CD14-positive monocyte (primary cell): ENCODE data around the gene SNX4. TPM values are rescaled to one million over a fixed set of nuclear protein-coding genes. Genes with fewer than 3 reads are reported as not detected.

ENCODE experiments used
- DNase-seq, 3 donors: peaks; one replicate each; pipeline ENCODE4 v3.0.0-alpha.2; 2011 to 2022
- H2AFZ ChIP-seq: 2 replicates; pipeline ENCODE4 v1.6.0; 2012; ENCODE audit warnings: mild to moderate bottlenecking, low read depth, low read length, inconsistent platforms; ENCODE audit not compliant: insufficient read depth, poor library complexity, severe bottlenecking
- H3K27ac ChIP-seq, 2 donors: 1 replicate in 1 of 2; 2 replicates in 1 of 2; pipeline ENCODE4 v1.5.1; 2012 to 2013; ENCODE audit warnings: low read length in 2 of 2, control low read depth in 1 of 2, inconsistent platforms in 1 of 2, low read depth in 1 of 2, mild to moderate bottlenecking in 1 of 2
- H3K27me3 ChIP-seq, 2 donors: one replicate each; pipeline versions ENCODE4 v1.6.0 to v1.6.1; 2011 to 2013; ENCODE audit warnings: low read length in 2 of 2; ENCODE audit not compliant: control insufficient read depth in 2 of 2, insufficient read depth in 2 of 2
- H3K36me3 ChIP-seq, 2 donors: replicated peaks in 1 of 2; 1 replicate in 1 of 2; 2 replicates in 1 of 2; pipeline versions ENCODE4 v1.5.1 to v1.6.1; 2012 to 2013; ENCODE audit warnings: low read length in 2 of 2, control low read depth in 1 of 2, inconsistent platforms in 1 of 2, mild to moderate bottlenecking in 1 of 2; ENCODE audit not compliant: insufficient read depth in 2 of 2, control insufficient read depth in 1 of 2
- H3K4me1 ChIP-seq, 2 donors: 1 replicate in 1 of 2; 2 replicates in 1 of 2; pipeline versions ENCODE4 v1.5.1 to v1.6.1; 2012 to 2013; ENCODE audit warnings: low read length in 2 of 2, control low read depth in 1 of 2, inconsistent platforms in 1 of 2, mild to moderate bottlenecking in 1 of 2, moderate library complexity in 1 of 2; ENCODE audit not compliant: insufficient read depth in 2 of 2, control insufficient read depth in 1 of 2
- H3K4me2 ChIP-seq: replicated peaks from 2 replicates; pipeline ENCODE3; 2012; ENCODE audit warnings: low read length, moderate library complexity, mild to moderate bottlenecking; ENCODE audit not compliant: poor library complexity, severe bottlenecking; ENCODE audit errors: extremely low read depth
- H3K4me3 ChIP-seq, 3 experiments: fragments of 200-600 bp in 1 of 3; sonication (generic) in 1 of 3; replicated peaks in 1 of 3; 1 replicate in 2 of 3; 2 replicates in 1 of 3; pipeline ENCODE4 v1.5.1; 2011 to 2013; ENCODE audit warnings: low read length in 3 of 3, mild to moderate bottlenecking in 3 of 3, control low read depth in 2 of 3, low read depth in 2 of 3, inconsistent platforms in 1 of 3, moderate library complexity in 1 of 3
- H3K79me2 ChIP-seq: 2 replicates; pipeline ENCODE4 v1.6.0; 2012; ENCODE audit warnings: mild to moderate bottlenecking, control low read depth, inconsistent platforms, low read length, moderate library complexity; ENCODE audit not compliant: insufficient read depth
- H3K9ac ChIP-seq: 2 replicates; pipeline ENCODE4 v1.6.0; 2017; ENCODE audit warnings: low read length, mild to moderate bottlenecking; ENCODE audit not compliant: insufficient read depth, poor library complexity, severe bottlenecking
- H3K9me3 ChIP-seq, 2 donors: replicated peaks in 1 of 2; 1 replicate in 1 of 2; 2 replicates in 1 of 2; pipeline versions ENCODE4 v1.5.1 to v1.6.1; 2012 to 2013; ENCODE audit warnings: low read length in 2 of 2, control low read depth in 1 of 2; ENCODE audit not compliant: control insufficient read depth in 1 of 2, insufficient read depth in 1 of 2
- H4K20me1 ChIP-seq: 2 replicates; pipeline ENCODE4 v1.6.0; 2012; ENCODE audit warnings: mild to moderate bottlenecking, low read length, control low read depth, moderate library complexity; ENCODE audit not compliant: insufficient read depth
- H3K27ac Mint-ChIP-seq, 7 donors: one replicate each; pipeline ENCODE4 v1.8.0; 2020; ENCODE audit warnings: mild to moderate bottlenecking in 7 of 7, mixed read lengths in 7 of 7, moderate library complexity in 6 of 7, inconsistent platforms in 2 of 7
- H3K27me3 Mint-ChIP-seq, 3 donors: one replicate each; pipeline ENCODE4 v1.8.0; 2021 to 2022; ENCODE audit warnings: low read depth in 3 of 3, mild to moderate bottlenecking in 3 of 3, mixed read lengths in 3 of 3, moderate library complexity in 3 of 3, inconsistent platforms in 1 of 3
- H3K36me3 Mint-ChIP-seq, 2 donors: one replicate each; pipeline ENCODE4 v1.8.0; 2020; ENCODE audit warnings: mixed read lengths in 2 of 2, inconsistent platforms in 1 of 2, mild to moderate bottlenecking in 1 of 2
- H3K4me1 Mint-ChIP-seq: one replicate; pipeline ENCODE4 v1.8.0; 2020; ENCODE audit warnings: mild to moderate bottlenecking, mixed read lengths
- H3K4me3 Mint-ChIP-seq, 2 donors: one replicate each; pipeline ENCODE4 v1.8.0; 2020; ENCODE audit warnings: mild to moderate bottlenecking in 2 of 2, mixed read lengths in 2 of 2, moderate library complexity in 1 of 2
- H3K9me3 Mint-ChIP-seq, 7 donors: one replicate each; pipeline ENCODE4 v1.8.0; 2020 to 2022; ENCODE audit warnings: mixed read lengths in 7 of 7, mild to moderate bottlenecking in 6 of 7, moderate library complexity in 6 of 7, inconsistent platforms in 2 of 7
- WGBS: methylation state at CpG from one replicate; pipeline ENCODE4 v1.1.5; 2013; ENCODE audit warnings: missing lambda C conversion rate; ENCODE audit not compliant: insufficient coverage; 5-methylcytosine and 5-hydroxymethylcytosine counted together
- intact Hi-C, 2 donors: fragments of 100-400 bp; cut with micrococcal nuclease; formaldehyde crosslinking; loops; one replicate each; pipeline versions ENCODE4 v1.15.0 to v1.15.1; 2023
- polyA plus RNA-seq, 3 donors: library from polyadenylated mRNA; depleted of rRNA in 1 of 3; unstranded in 2 of 3; stranded (reverse) in 1 of 3; fragments of 300-500 nt in 2 of 3; fragments of >200 nt in 1 of 3; fragmentation: Illumina TruSeq in 2 of 3; gene quantifications; 1 replicate in 2 of 3; 2 replicates in 1 of 3; pipeline ENCODE4 v1.2.3, GENCODE V29; 2012 to 2021
- TF ChIP-seq, protein P1 (sequence below): fragments of 200-600 bp; IDR thresholded peaks from one replicate; pipeline ENCODE4 v1.8.0; 2022; ENCODE audit warnings: antibody characterized with exemption, mild to moderate bottlenecking

Gene SNX4
- polyA plus RNA-seq, 3 donors: 6.8 to 51.5 (median 40.8) TPM

DNA sequence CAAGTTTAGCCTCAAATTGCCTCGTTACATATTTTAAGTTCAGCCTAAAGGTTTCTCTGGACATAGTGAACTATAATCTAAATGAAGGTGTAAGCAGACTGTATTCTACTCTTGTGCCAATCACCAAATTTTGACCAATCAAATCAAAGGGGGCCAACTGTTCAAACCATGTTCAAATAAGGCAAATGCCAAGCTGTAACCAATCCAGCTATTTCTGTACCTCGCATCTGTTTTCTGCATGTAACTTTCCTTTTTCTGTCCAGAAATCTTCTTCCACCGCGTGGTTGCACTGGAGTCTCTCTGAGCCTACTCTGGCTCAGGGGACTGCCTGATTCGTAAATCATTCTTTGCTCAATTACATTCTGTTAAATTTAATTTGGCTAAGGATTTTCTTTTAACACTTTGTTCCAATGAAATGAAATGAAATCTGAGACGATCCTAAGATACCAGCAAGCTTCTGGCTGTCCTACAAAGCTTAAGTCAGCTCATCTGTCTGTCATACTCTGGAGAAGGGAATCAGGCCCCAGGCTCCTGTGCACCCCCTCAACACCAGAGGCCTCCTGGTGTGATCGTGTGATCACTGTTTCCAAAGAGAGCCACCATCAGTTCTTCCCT is 91.7 kb downstream of the SNX4 start:
- Mint-ChIP-seq H3K27ac (no peak overlapping the region), H3K9me3 (peaks cover 0 to 8% (median 5%) of the 10 kb centered on the region in 7 donors), H3K4me1 (no peaks in the 10 kb centered on the region), H3K27me3 (peaks cover 0 to 2% (median 0%) of the 10 kb centered on the region in 3 donors), H3K4me3 (no peak overlapping the region), H3K36me3 (no peaks in the 10 kb centered on the region)
- Histone ChIP-seq H4K20me1 (no peaks in the 10 kb centered on the region), H3K4me2 (no peak overlapping the region), H3K4me3 (no peak overlapping the region), H3K4me1 (no peaks in the 10 kb centered on the region), H3K9ac (no peak overlapping the region), H3K36me3 (no peaks in the 10 kb centered on the region), H3K9me3 (no peaks in the 10 kb centered on the region), H2AFZ (no peak overlapping the region), H3K27ac (no peak overlapping the region), H3K79me2 (no peaks in the 10 kb centered on the region), H3K27me3 (no peaks in the 10 kb centered on the region)
- TF ChIP-seq, protein P1, sequence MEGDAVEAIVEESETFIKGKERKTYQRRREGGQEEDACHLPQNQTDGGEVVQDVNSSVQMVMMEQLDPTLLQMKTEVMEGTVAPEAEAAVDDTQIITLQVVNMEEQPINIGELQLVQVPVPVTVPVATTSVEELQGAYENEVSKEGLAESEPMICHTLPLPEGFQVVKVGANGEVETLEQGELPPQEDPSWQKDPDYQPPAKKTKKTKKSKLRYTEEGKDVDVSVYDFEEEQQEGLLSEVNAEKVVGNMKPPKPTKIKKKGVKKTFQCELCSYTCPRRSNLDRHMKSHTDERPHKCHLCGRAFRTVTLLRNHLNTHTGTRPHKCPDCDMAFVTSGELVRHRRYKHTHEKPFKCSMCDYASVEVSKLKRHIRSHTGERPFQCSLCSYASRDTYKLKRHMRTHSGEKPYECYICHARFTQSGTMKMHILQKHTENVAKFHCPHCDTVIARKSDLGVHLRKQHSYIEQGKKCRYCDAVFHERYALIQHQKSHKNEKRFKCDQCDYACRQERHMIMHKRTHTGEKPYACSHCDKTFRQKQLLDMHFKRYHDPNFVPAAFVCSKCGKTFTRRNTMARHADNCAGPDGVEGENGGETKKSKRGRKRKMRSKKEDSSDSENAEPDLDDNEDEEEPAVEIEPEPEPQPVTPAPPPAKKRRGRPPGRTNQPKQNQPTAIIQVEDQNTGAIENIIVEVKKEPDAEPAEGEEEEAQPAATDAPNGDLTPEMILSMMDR: no peak
- no peak for DNase-seq
- intact Hi-C loops: no loop called here
- WGBS: 92% methylated on average over 2 of the region's 7 CpGs

DNA sequence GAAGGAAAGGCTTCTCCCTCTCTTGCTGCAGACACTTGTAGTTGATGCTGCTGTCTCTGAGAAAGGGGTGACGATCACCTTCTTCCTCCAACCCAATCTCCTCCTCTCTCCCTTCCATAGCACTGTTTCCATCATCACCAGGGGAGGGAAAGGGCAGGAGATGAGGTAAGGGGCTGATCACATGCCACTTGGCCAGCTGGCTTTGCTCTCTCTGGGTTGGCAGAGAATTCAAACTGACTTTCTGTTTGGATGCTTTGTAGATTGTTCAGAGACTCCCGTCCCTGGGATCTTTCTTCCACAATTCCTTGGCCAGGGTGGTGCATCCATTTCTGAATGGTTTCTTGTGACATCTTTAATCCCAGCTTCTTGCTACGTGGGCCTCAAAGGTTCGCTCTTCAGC is 101.7 kb downstream of the SNX4 start:
- intact Hi-C loops: no loop called here
- Mint-ChIP-seq H3K9me3 (peaks cover 6 to 22% (median 11%) of the 10 kb centered on the region in 7 donors), H3K36me3 (no peaks in the 10 kb centered on the region), H3K4me3 (no peak overlapping the region), H3K27ac (peak overlapping the region in 1 of 7 donors; percentile 57), H3K4me1 (no peaks in the 10 kb centered on the region), H3K27me3 (peaks cover 4 to 6% (median 4%) of the 10 kb centered on the region in 3 donors)
- WGBS: 100% methylated on average over 3 of the region's 4 CpGs
- Histone ChIP-seq H3K4me1 (no peaks in the 10 kb centered on the region), H4K20me1 (no peaks in the 10 kb centered on the region), H3K36me3 (no peaks in the 10 kb centered on the region), H2AFZ (no peak overlapping the region), H3K9ac (no peak overlapping the region), H3K9me3 (peaks cover 5 to 17% of the 10 kb centered on the region in 2 donors), H3K4me3 (no peak overlapping the region), H3K4me2 (no peak overlapping the region), H3K27me3 (no peaks in the 10 kb centered on the region), H3K79me2 (no peaks in the 10 kb centered on the region), H3K27ac (no peak overlapping the region)
- TF ChIP-seq, protein P1: no peak
- DNase-seq: no peak
